ENCODE data around the gene FILIP1L.

Gene FILIP1L

DNA sequence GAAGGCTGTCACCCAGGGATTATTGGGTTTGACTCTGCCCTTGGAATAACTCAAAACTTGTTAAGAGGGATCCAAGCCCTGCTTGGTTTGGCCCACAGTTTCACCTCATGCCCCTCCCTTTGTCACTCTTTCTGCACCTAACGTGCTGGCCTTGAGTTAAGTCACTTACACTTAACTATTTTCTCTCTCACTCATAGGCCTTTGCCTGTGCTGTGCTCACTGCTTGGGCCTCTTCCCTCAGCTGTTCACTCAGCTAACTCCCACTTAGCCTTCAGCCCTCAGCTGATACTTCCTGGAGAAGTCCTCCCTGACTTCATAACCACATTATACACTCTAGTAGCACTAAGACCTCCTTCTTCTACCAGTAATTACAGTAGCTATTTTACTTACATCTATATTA lies 163.4 kb downstream of the FILIP1L start:
- no peak overlapping the region for H2BK12ac ChIP-seq (ENCODE audit: low read length)
- WGBS (ENCODE audit: extremely low coverage, insufficient coverage, insufficient read length), result no CpG with 5 or more reads among the region's 1 CpG
- H2AK5ac ChIP-seq (ENCODE audit: low read length), result no peak overlapping the region
- no peak overlapping the region for H3K4me3 ChIP-seq (ENCODE audit: low read depth, low read length)
- no peaks in the 10 kb centered on the region for H3K79me1 ChIP-seq (ENCODE audit: low read length)
- H3K36me3 ChIP-seq (ENCODE audit: control insufficient read depth in 1 of 2, insufficient read depth in 2 of 2, low read length in 2 of 2), result no peaks in the 10 kb centered on the region
- H3K27ac ChIP-seq (ENCODE audit: low read depth, low read length), result no peak overlapping the region
- H3K4me1 ChIP-seq (ENCODE audit: control insufficient read depth in 1 of 2, insufficient read depth in 2 of 2, low read length in 2 of 2), result no peaks in the 10 kb centered on the region
- H2BK120ac ChIP-seq (ENCODE audit: insufficient read depth, low read length, poor library complexity), result no peak overlapping the region
- no peak overlapping the region for H4K91ac ChIP-seq (ENCODE audit: low read depth, low read length)
- no peak for DNase-seq
- H2BK5ac ChIP-seq (ENCODE audit: low read depth, low read length, poor library complexity), result no peak overlapping the region
- no peak overlapping the region for H3K9ac ChIP-seq (ENCODE audit: low read length)
- H3K4me2 ChIP-seq (ENCODE audit: low read length), result no peak overlapping the region
- H3K14ac ChIP-seq (ENCODE audit: low read length), result no peak overlapping the region
- peak overlapping the region; percentile 14 for H3K4ac ChIP-seq (ENCODE audit: low read depth, low read length)
- H4K8ac ChIP-seq (ENCODE audit: low read depth, low read length), result peak overlapping the region; percentile 23
- H3K23ac ChIP-seq (ENCODE audit: low read length), result no peak overlapping the region
- no peak overlapping the region for H4K12ac ChIP-seq (ENCODE audit: low read depth, low read length)
- H3K18ac ChIP-seq (ENCODE audit: low read length), result no peak overlapping the region
- H3K27me3 ChIP-seq (ENCODE audit: insufficient read depth, low read length), result no peaks in the 10 kb centered on the region
- H3K79me2 ChIP-seq (ENCODE audit: control insufficient read depth, insufficient read depth, low read length, poor library complexity), result no peaks in the 10 kb centered on the region
- no peaks in the 10 kb centered on the region for H3K9me3 ChIP-seq (ENCODE audit: insufficient read depth, low read depth, low read length)
- no peak overlapping the region for H2AFZ ChIP-seq (ENCODE audit: insufficient read depth, low read length, poor library complexity)

GRCh38 chr3:99949956-99950670 lies 164.2 kb downstream of the FILIP1L start:
- no peak overlapping the region for H3K14ac ChIP-seq (ENCODE audit: low read length)
- WGBS (ENCODE audit: extremely low coverage, insufficient coverage, insufficient read length), result no CpG with 5 or more reads among the region's 5 CpGs
- no peak overlapping the region for H3K4ac ChIP-seq (ENCODE audit: low read depth, low read length)
- H3K27ac ChIP-seq (ENCODE audit: low read depth, low read length), result no peak overlapping the region
- H3K9me3 ChIP-seq (ENCODE audit: insufficient read depth, low read depth, low read length), result no peaks in the 10 kb centered on the region
- no peak overlapping the region for H3K18ac ChIP-seq (ENCODE audit: low read length)
- no peak for DNase-seq
- H3K4me2 ChIP-seq (ENCODE audit: low read length), result no peak overlapping the region
- no peak overlapping the region for H2BK120ac ChIP-seq (ENCODE audit: insufficient read depth, low read length, poor library complexity)
- no peak overlapping the region for H4K91ac ChIP-seq (ENCODE audit: low read depth, low read length)
- no peak overlapping the region for H4K8ac ChIP-seq (ENCODE audit: low read depth, low read length)
- no peak overlapping the region for H3K9ac ChIP-seq (ENCODE audit: low read length)
- no peak overlapping the region for H2BK12ac ChIP-seq (ENCODE audit: low read length)
- no peak overlapping the region for H3K23ac ChIP-seq (ENCODE audit: low read length)
- H2AFZ ChIP-seq (ENCODE audit: insufficient read depth, low read length, poor library complexity), result no peak overlapping the region
- no peak overlapping the region for H4K12ac ChIP-seq (ENCODE audit: low read depth, low read length)
- H2BK5ac ChIP-seq (ENCODE audit: low read depth, low read length, poor library complexity), result no peak overlapping the region
- no peak overlapping the region for H2AK5ac ChIP-seq (ENCODE audit: low read length)
- H3K4me1 ChIP-seq (ENCODE audit: control insufficient read depth in 1 of 2, insufficient read depth in 2 of 2, low read length in 2 of 2), result peaks cover 0 to 2% of the 10 kb centered on the region in 2 experiments
- no peaks in the 10 kb centered on the region for H3K79me1 ChIP-seq (ENCODE audit: low read length)
- H3K36me3 ChIP-seq (ENCODE audit: control insufficient read depth in 1 of 2, insufficient read depth in 2 of 2, low read length in 2 of 2), result no peaks in the 10 kb centered on the region
- no peaks in the 10 kb centered on the region for H3K79me2 ChIP-seq (ENCODE audit: control insufficient read depth, insufficient read depth, low read length, poor library complexity)
- no peak overlapping the region for H3K4me3 ChIP-seq (ENCODE audit: low read depth, low read length)
- H3K27me3 ChIP-seq (ENCODE audit: insufficient read depth, low read length), result no peaks in the 10 kb centered on the region

DNA sequence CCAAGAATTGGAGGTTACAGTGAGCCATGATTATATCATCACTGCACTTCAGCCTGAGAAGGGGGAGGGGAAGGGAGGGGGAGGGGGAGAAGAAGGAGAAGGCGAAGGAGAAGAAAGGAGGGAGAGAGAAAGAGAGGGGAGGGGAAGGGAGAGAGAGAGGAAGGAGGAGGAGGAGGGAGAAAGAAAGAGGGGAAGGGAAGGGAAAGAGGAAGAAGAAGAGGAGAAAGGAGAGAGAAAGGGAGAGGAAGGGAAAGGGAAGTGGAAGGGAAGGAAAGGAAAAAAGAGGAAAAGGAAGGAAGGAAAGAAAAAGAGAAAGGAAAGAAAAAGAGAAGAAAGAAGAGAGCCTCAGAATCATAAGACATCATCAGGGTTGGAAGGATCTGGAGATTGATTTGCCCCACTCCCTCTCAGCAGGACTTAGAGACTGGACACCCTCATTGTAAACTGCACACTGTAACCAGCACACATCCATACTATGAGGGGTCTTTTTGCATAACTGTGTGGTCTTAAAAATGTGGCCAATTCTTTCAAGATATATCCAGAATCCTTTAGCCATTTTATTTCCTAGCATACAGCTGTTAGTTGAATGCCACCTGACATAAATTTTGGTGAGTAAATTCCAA lies 165.7 kb downstream of the FILIP1L start:
- DNase-seq, result no peak
- no CpG with 5 or more reads among the region's 1 CpG for WGBS (ENCODE audit: extremely low coverage, insufficient coverage, insufficient read length)
- Histone ChIP-seq H2BK120ac (ENCODE audit: insufficient read depth, low read length, poor library complexity) (no peak overlapping the region), H3K36me3 (ENCODE audit: control insufficient read depth in 1 of 2, insufficient read depth in 2 of 2, low read length in 2 of 2) (no peaks in the 10 kb centered on the region), H2AFZ (ENCODE audit: insufficient read depth, low read length, poor library complexity) (no peak overlapping the region), H4K8ac (ENCODE audit: low read depth, low read length) (no peak overlapping the region), H2AK5ac (ENCODE audit: low read length) (no peak overlapping the region), H4K91ac (ENCODE audit: low read depth, low read length) (no peak overlapping the region), H3K4ac (ENCODE audit: low read depth, low read length) (no peak overlapping the region), H3K18ac (ENCODE audit: low read length) (no peak overlapping the region), H3K4me2 (ENCODE audit: low read length) (no peak overlapping the region), H3K79me1 (ENCODE audit: low read length) (peaks cover 2% of the 10 kb centered on the region), H2BK5ac (ENCODE audit: low read depth, low read length, poor library complexity) (no peak overlapping the region), H3K79me2 (ENCODE audit: control insufficient read depth, insufficient read depth, low read length, poor library complexity) (peaks cover 2% of the 10 kb centered on the region), H3K4me1 (ENCODE audit: control insufficient read depth in 1 of 2, insufficient read depth in 2 of 2, low read length in 2 of 2) (peaks cover 4 to 8% of the 10 kb centered on the region in 2 experiments), H3K27me3 (ENCODE audit: insufficient read depth, low read length) (no peaks in the 10 kb centered on the region), H3K9ac (ENCODE audit: low read length) (no peak overlapping the region), H2BK12ac (ENCODE audit: low read length) (no peak overlapping the region), H4K12ac (ENCODE audit: low read depth, low read length) (no peak overlapping the region), H3K14ac (ENCODE audit: low read length) (no peak overlapping the region), H3K23ac (ENCODE audit: low read length) (no peak overlapping the region), H3K9me3 (ENCODE audit: insufficient read depth, low read depth, low read length) (no peaks in the 10 kb centered on the region), H3K4me3 (ENCODE audit: low read depth, low read length) (no peak overlapping the region), H3K27ac (ENCODE audit: low read depth, low read length) (no peak overlapping the region)

GRCh38 chr3:99947356-99947755 lies 166.9 kb downstream of the FILIP1L start:
- Histone ChIP-seq H4K91ac (ENCODE audit: low read depth, low read length) (no peak overlapping the region), H2BK120ac (ENCODE audit: insufficient read depth, low read length, poor library complexity) (no peak overlapping the region), H3K36me3 (ENCODE audit: control insufficient read depth in 1 of 2, insufficient read depth in 2 of 2, low read length in 2 of 2) (no peaks in the 10 kb centered on the region), H3K4me2 (ENCODE audit: low read length) (no peak overlapping the region), H3K9me3 (ENCODE audit: insufficient read depth, low read depth, low read length) (no peaks in the 10 kb centered on the region), H2BK12ac (ENCODE audit: low read length) (no peak overlapping the region), H3K4me3 (ENCODE audit: low read depth, low read length) (no peak overlapping the region), H4K12ac (ENCODE audit: low read depth, low read length) (no peak overlapping the region), H2AK5ac (ENCODE audit: low read length) (no peak overlapping the region), H3K18ac (ENCODE audit: low read length) (no peak overlapping the region), H4K8ac (ENCODE audit: low read depth, low read length) (no peak overlapping the region), H3K27me3 (ENCODE audit: insufficient read depth, low read length) (no peaks in the 10 kb centered on the region), H3K79me1 (ENCODE audit: low read length) (peaks cover 2% of the 10 kb centered on the region), H3K23ac (ENCODE audit: low read length) (no peak overlapping the region), H2AFZ (ENCODE audit: insufficient read depth, low read length, poor library complexity) (no peak overlapping the region), H2BK5ac (ENCODE audit: low read depth, low read length, poor library complexity) (no peak overlapping the region), H3K27ac (ENCODE audit: low read depth, low read length) (no peak overlapping the region), H3K14ac (ENCODE audit: low read length) (no peak overlapping the region), H3K4ac (ENCODE audit: low read depth, low read length) (no peak overlapping the region), H3K4me1 (ENCODE audit: control insufficient read depth in 1 of 2, insufficient read depth in 2 of 2, low read length in 2 of 2) (peaks cover 4 to 8% of the 10 kb centered on the region in 2 experiments), H3K9ac (ENCODE audit: low read length) (no peak overlapping the region), H3K79me2 (ENCODE audit: control insufficient read depth, insufficient read depth, low read length, poor library complexity) (peaks cover 2% of the 10 kb centered on the region)
- DNase-seq, result no peak
- no CpG with 5 or more reads among the region's 3 CpGs for WGBS (ENCODE audit: extremely low coverage, insufficient coverage, insufficient read length)
